Natural killer cell (primary cell): ENCODE data around the gene LAD1. TPM values are rescaled to one million over a fixed set of nuclear protein-coding genes. Genes with fewer than 3 reads are reported as not detected.

Experiments
- ATAC-seq, 3 donors: fragments of 150-1000 bp in 2 of 3; fragments of 200-7000 bp in 1 of 3; cut with Tn5 transposase; 1 replicate in 1 of 3; 2 replicates in 2 of 3; pipeline ENCODE4 v1.10.0; 2021; ENCODE audit warnings: mild to moderate bottlenecking in 2 of 3, moderate library complexity in 2 of 3
- DNase-seq, 2 donors: peaks; one replicate each; pipeline versions ENCODE4 v3.0.0 to v3.0.0-alpha.2; 2013 to 2021; ENCODE audit warnings: mixed read lengths in 1 of 2
- H3K27ac ChIP-seq: one replicate; pipeline ENCODE4 v1.5.1; 2013; ENCODE audit warnings: mild to moderate bottlenecking, low read length
- H3K27me3 ChIP-seq: one replicate; pipeline ENCODE4 v1.6.1; 2013; ENCODE audit warnings: low read length; ENCODE audit not compliant: control insufficient read depth, insufficient read depth
- H3K36me3 ChIP-seq: one replicate; pipeline ENCODE4 v1.6.1; 2013; ENCODE audit warnings: low read length; ENCODE audit not compliant: control insufficient read depth, insufficient read depth
- H3K4me1 ChIP-seq: one replicate; pipeline ENCODE4 v1.6.1; 2013; ENCODE audit warnings: low read length; ENCODE audit not compliant: control insufficient read depth, insufficient read depth
- H3K4me3 ChIP-seq: one replicate; pipeline ENCODE4 v1.5.1; 2013; ENCODE audit warnings: low read length
- H3K9me3 ChIP-seq: one replicate; pipeline ENCODE4 v1.6.1; 2013; ENCODE audit warnings: low read length; ENCODE audit not compliant: control insufficient read depth, insufficient read depth
- H3K27ac Mint-ChIP-seq, 2 donors: one replicate each; pipeline ENCODE4 v1.8.0; 2022; ENCODE audit warnings: mild to moderate bottlenecking in 2 of 2, mixed read lengths in 2 of 2, moderate library complexity in 1 of 2
- H3K27me3 Mint-ChIP-seq, 2 donors: one replicate each; pipeline ENCODE4 v1.8.0; 2022; ENCODE audit warnings: low read depth in 2 of 2, mixed read lengths in 2 of 2
- H3K36me3 Mint-ChIP-seq: one replicate; pipeline ENCODE4 v1.8.0; 2022; ENCODE audit warnings: mixed read lengths
- H3K4me1 Mint-ChIP-seq, 2 donors: one replicate each; pipeline ENCODE4 v1.8.0; 2022; ENCODE audit warnings: mixed read lengths in 2 of 2
- H3K4me3 Mint-ChIP-seq: one replicate; pipeline ENCODE4 v1.8.0; 2022; ENCODE audit warnings: mild to moderate bottlenecking, moderate library complexity, mixed read lengths
- H3K9me3 Mint-ChIP-seq, 2 donors: one replicate each; pipeline ENCODE4 v1.8.0; 2022; ENCODE audit warnings: mixed read lengths in 2 of 2
- CTCF ChIP-seq: fragments of 200-600 bp; IDR thresholded peaks from one replicate; pipeline ENCODE4 v1.8.0; 2022; ENCODE audit warnings: antibody characterized with exemption
- WGBS: methylation state at CpG from one replicate; pipeline ENCODE4 v1.1.7; 2013; ENCODE audit warnings: missing lambda C conversion rate; ENCODE audit not compliant: insufficient coverage; 5-methylcytosine and 5-hydroxymethylcytosine counted together
- intact Hi-C: fragments of 100-400 bp; cut with micrococcal nuclease; formaldehyde crosslinking; loops from one replicate; pipeline ENCODE4 v1.14.2; 2022
- total RNA-seq, 4 donors: library from RNA; stranded (reverse); fragments of 120-200 nt in 1 of 4; gene quantifications; one replicate each; pipeline versions ENCODE4 v1.2.3 to v1.2.4, GENCODE V29; 2013 to 2022

The LAD1 gene
- total RNA-seq, 3 donors from 2014 or later (not counting 1 experiment from before 2014, with no cell fraction given) = 0.68 TPM; not detected in 2

DNA sequence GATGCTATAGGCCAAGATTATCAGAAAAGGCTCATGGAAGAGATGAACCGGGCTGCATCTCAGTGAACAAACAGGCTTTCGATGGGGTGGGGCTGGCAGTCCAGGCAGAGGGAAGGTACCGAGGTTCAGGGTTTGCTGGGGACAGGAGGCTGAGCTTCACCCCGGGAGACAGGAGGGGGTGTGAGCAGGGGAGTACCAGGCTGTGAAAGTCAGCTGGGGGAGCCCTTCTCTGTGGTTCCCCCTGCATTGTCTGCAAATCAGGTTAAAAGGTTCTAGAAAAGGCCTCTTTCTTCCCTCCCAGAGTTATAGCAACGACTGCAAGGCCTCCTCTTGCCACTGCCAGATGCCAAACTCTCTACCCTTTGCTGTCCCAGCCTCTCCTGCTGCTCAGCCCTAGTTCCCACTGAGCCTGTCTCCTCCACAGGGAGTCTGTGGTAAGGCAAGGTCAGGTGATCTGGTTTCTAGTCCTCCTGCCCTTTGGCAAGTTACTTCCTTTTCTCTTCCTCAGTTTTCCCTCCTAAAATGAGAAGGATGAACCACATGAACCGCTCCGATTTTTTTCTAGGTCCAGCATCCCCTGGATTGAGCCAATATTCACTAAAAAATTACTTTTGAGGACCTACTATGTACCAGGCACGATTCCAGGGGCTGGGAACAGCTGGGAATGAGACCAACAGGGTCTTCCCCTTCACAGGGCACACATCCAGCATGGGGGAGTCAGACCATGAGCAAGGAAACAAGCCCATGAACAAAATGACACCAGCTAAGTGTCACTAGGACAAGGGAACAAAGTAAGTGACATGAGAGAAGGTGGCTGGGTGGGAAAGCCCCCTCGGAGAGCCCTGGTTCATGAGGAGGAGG is 7.2 kb downstream of the LAD1 start:
- peaks cover 17 to 18% of the 10 kb centered on the region in 2 donors for H3K27me3 Mint-ChIP-seq

GRCh38 chr1:201391225-201391624 is 7.9 kb downstream of the LAD1 start:
- H3K27ac ChIP-seq = no peak overlapping the region
- no peak overlapping the region for H3K4me3 ChIP-seq
- TF ChIP-seq CTCF = no peak
- DNase-seq = no peak
- no peaks in the 10 kb centered on the region for H3K27me3 ChIP-seq
- H3K36me3 Mint-ChIP-seq = no peaks in the 10 kb centered on the region
- no peak overlapping the region for H3K4me3 Mint-ChIP-seq
- H3K9me3 Mint-ChIP-seq = no peaks in the 10 kb centered on the region
- intact Hi-C loops = no loop called here
- no peaks in the 10 kb centered on the region for H3K4me1 ChIP-seq
- no peak for ATAC-seq
- no peaks in the 10 kb centered on the region for H3K9me3 ChIP-seq
- no peaks in the 10 kb centered on the region for H3K36me3 ChIP-seq
- WGBS = 58% methylated on average over 1 of the region's 1 CpG
- no peak overlapping the region for H3K27ac Mint-ChIP-seq
- peaks cover 17 to 18% of the 10 kb centered on the region in 2 donors for H3K27me3 Mint-ChIP-seq
- no peaks in the 10 kb centered on the region for H3K4me1 Mint-ChIP-seq

More for the DNA sequence above, 7.2 kb downstream of the LAD1 start:
- intact Hi-C loops = no loop called here
- no peaks in the 10 kb centered on the region for H3K36me3 Mint-ChIP-seq
- Histone ChIP-seq H3K27ac (no peak overlapping the region), H3K9me3 (no peaks in the 10 kb centered on the region), H3K36me3 (no peaks in the 10 kb centered on the region), H3K4me1 (no peaks in the 10 kb centered on the region), H3K27me3 (no peaks in the 10 kb centered on the region), H3K4me3 (no peak overlapping the region)
- H3K9me3 Mint-ChIP-seq = no peaks in the 10 kb centered on the region
- TF ChIP-seq CTCF = no peak
- WGBS = 77% methylated on average over 9 of the region's 9 CpGs
- no peak for ATAC-seq
- H3K4me1 Mint-ChIP-seq = no peaks in the 10 kb centered on the region
- no peak overlapping the region for H3K4me3 Mint-ChIP-seq
- H3K27ac Mint-ChIP-seq = no peak overlapping the region
- DNase-seq = no peak

GRCh38 chr1:201389051-201389450 is 10.1 kb downstream of the LAD1 start:
- H3K36me3 ChIP-seq = no peaks in the 10 kb centered on the region
- H3K4me3 ChIP-seq = no peak overlapping the region
- H3K9me3 Mint-ChIP-seq = no peaks in the 10 kb centered on the region
- WGBS = 90% methylated on average over 12 of the region's 12 CpGs
- peaks cover 11 to 17% of the 10 kb centered on the region in 2 donors for H3K27me3 Mint-ChIP-seq
- no peak for TF ChIP-seq CTCF
- DNase-seq = no peak
- H3K36me3 Mint-ChIP-seq = no peaks in the 10 kb centered on the region
- H3K27me3 ChIP-seq = no peaks in the 10 kb centered on the region
- H3K27ac ChIP-seq = no peak overlapping the region
- H3K9me3 ChIP-seq = no peaks in the 10 kb centered on the region
- no peaks in the 10 kb centered on the region for H3K4me1 ChIP-seq
- H3K27ac Mint-ChIP-seq = no peak overlapping the region
- intact Hi-C loops = no loop called here
- ATAC-seq = no peak
- no peak overlapping the region for H3K4me3 Mint-ChIP-seq
- H3K4me1 Mint-ChIP-seq = no peaks in the 10 kb centered on the region
